IMR-90 (cell line): Measurements from ENCODE around the gene SGCE. TPM values are rescaled to one million over a fixed set of nuclear protein-coding genes. Genes with fewer than 3 reads are reported as not detected.

Source experiments
- ATAC-seq: fragments of 200-7000 bp; cut with Tn5 transposase; 2 replicates; pipeline ENCODE4 v1.9.1; 2020; ENCODE audit warnings: low read depth, mild to moderate bottlenecking, moderate library complexity
- BruUV-seq: library from RNA; stranded (reverse); fragments of 400-500 nt; replicated peaks from 2 replicates; lab custom pipeline; 2021; lab: Mats Ljungman, UMichigan
- CTCF ChIA-PET: fragments of 300-600 bp; formaldehyde crosslinking; extraction: SDS; loops from one replicate; lab custom pipeline; 2021; ENCODE audit warnings: antibody characterized with exemption; lab: Yijun Ruan, JAX
- POLR2A ChIA-PET: fragments of 300-600 bp; sonication (Branson Sonifier 250); formaldehyde crosslinking; loops from one replicate; lab custom pipeline; 2022; ENCODE audit warnings: antibody characterized with exemption; ENCODE audit not compliant: unreplicated experiment; lab: Charles Lee
- DNase-seq: peaks from one replicate; pipeline ENCODE4 v3.0.0; 2013
- H2AFZ ChIP-seq: replicated peaks from 2 replicates; pipeline ENCODE3; 2013; ENCODE audit warnings: low read length, mild to moderate bottlenecking; ENCODE audit not compliant: poor library complexity
- H2AK5ac ChIP-seq: 2 replicates; pipeline ENCODE4 v1.6.1; 2013; ENCODE audit warnings: low read depth, low read length, inconsistent platforms
- H2AK9ac ChIP-seq: replicated peaks from 2 replicates; pipeline ENCODE3; 2013; ENCODE audit warnings: mild to moderate bottlenecking, low read depth, low read length, moderate library complexity; ENCODE audit not compliant: poor library complexity
- H2BK120ac ChIP-seq: 2 replicates; pipeline ENCODE4 v1.6.1; 2013; ENCODE audit warnings: low read depth, low read length, inconsistent platforms
- H2BK15ac ChIP-seq: 3 replicates; pipeline ENCODE4 v1.6.1; 2013; ENCODE audit warnings: low read depth, low read length, inconsistent platforms
- H2BK20ac ChIP-seq: 2 replicates; pipeline ENCODE4 v1.6.1; 2013; ENCODE audit warnings: low read depth, mild to moderate bottlenecking, inconsistent platforms, low read length, moderate library complexity
- H2BK5ac ChIP-seq: 2 replicates; pipeline ENCODE4 v1.6.1; 2013; ENCODE audit warnings: mild to moderate bottlenecking, low read depth, low read length, inconsistent platforms; ENCODE audit not compliant: poor library complexity, severe bottlenecking
- H3K14ac ChIP-seq: replicated peaks from 2 replicates; pipeline ENCODE4 v1.6.1; 2013; ENCODE audit warnings: low read depth, low read length, inconsistent platforms
- H3K18ac ChIP-seq: 2 replicates; pipeline ENCODE4 v1.6.1; 2013; ENCODE audit warnings: low read depth, low read length, control low read depth
- H3K23ac ChIP-seq: 2 replicates; pipeline ENCODE4 v1.6.1; 2013; ENCODE audit warnings: low read depth, low read length, inconsistent platforms
- H3K27ac ChIP-seq: 2 replicates; pipeline ENCODE4 v1.5.1; 2013; ENCODE audit warnings: mild to moderate bottlenecking, control low read depth, low read length; ENCODE audit not compliant: insufficient read depth
- H3K27me3 ChIP-seq: 2 replicates; pipeline ENCODE4 v1.6.1; 2013; ENCODE audit warnings: low read length; ENCODE audit not compliant: control insufficient read depth, insufficient read depth
- H3K36me3 ChIP-seq: 2 replicates; pipeline ENCODE4 v1.6.1; 2013; ENCODE audit warnings: low read length, mixed read lengths; ENCODE audit not compliant: control insufficient read depth, insufficient read depth
- H3K4ac ChIP-seq: 2 replicates; pipeline ENCODE4 v1.6.1; 2013; ENCODE audit warnings: low read depth, low read length, inconsistent platforms
- H3K4me1 ChIP-seq: 2 replicates; pipeline ENCODE4 v1.6.1; 2013; ENCODE audit warnings: low read length, mixed read lengths; ENCODE audit not compliant: control insufficient read depth, insufficient read depth
- H3K4me2 ChIP-seq: 2 replicates; pipeline ENCODE4 v1.6.1; 2013; ENCODE audit warnings: low read depth, mild to moderate bottlenecking, control low read depth, low read length, moderate library complexity
- H3K4me3 ChIP-seq: 2 replicates; pipeline ENCODE4 v1.5.1; 2013; ENCODE audit warnings: low read depth, mild to moderate bottlenecking, control low read depth, low read length, moderate library complexity; ENCODE audit not compliant: insufficient read depth
- H3K56ac ChIP-seq: 2 replicates; pipeline ENCODE4 v1.6.1; 2013; ENCODE audit warnings: low read length, inconsistent platforms; ENCODE audit not compliant: insufficient read depth; ENCODE audit errors: extremely low read depth
- H3K79me1 ChIP-seq, 2 experiments: 2 replicates each; pipeline ENCODE4 v1.6.1; 2013; ENCODE audit warnings: low read length in 2 of 2, inconsistent platforms in 1 of 2, low read depth in 1 of 2
- H3K9ac ChIP-seq: 2 replicates; pipeline ENCODE4 v1.6.1; 2013; ENCODE audit warnings: low read depth, low read length, control low read depth
- H3K9me1 ChIP-seq: 2 replicates; pipeline ENCODE4 v1.6.1; 2013; ENCODE audit warnings: low read length, inconsistent platforms; ENCODE audit not compliant: insufficient read depth
- H3K9me3 ChIP-seq: 2 replicates; pipeline ENCODE4 v1.6.1; 2013; ENCODE audit warnings: low read length; ENCODE audit not compliant: control insufficient read depth, insufficient read depth
- H4K20me1 ChIP-seq: 2 replicates; pipeline ENCODE4 v1.6.1; 2013; ENCODE audit warnings: low read length, inconsistent platforms; ENCODE audit not compliant: insufficient read depth
- H4K5ac ChIP-seq: 2 replicates; pipeline ENCODE4 v1.6.1; 2013; ENCODE audit warnings: mild to moderate bottlenecking, low read depth, low read length, control low read depth
- H4K8ac ChIP-seq, 2 experiments: 2 replicates each; pipeline ENCODE4 v1.6.1; 2013; ENCODE audit warnings: low read depth in 2 of 2, low read length in 2 of 2, control low read depth in 1 of 2, inconsistent platforms in 1 of 2
- H4K91ac ChIP-seq: 2 replicates; pipeline ENCODE4 v1.6.1; 2013; ENCODE audit warnings: low read depth, low read length, inconsistent platforms; ENCODE audit not compliant: insufficient read depth
- BHLHE40 ChIP-seq: fragments of 150-350 bp; IDR thresholded peaks from 2 replicates; pipeline ENCODE4 v1.6.1; 2016; ENCODE audit warnings: mild to moderate bottlenecking, low read depth, low read length
- NFE2L2 ChIP-seq: fragments of 150-350 bp; IDR thresholded peaks from 2 replicates; pipeline ENCODE4 v1.6.1; 2016; ENCODE audit warnings: low read depth, mild to moderate bottlenecking, low read length
- WGBS, 2 experiments: methylation state at CpG; one replicate each; pipeline versions ENCODE4 v1.1.5 to v1.1.7; 2013; ENCODE audit warnings: missing lambda C conversion rate in 2 of 2; ENCODE audit not compliant: insufficient read length in 1 of 2; ENCODE audit errors: extremely low coverage in 2 of 2; 5-methylcytosine and 5-hydroxymethylcytosine counted together
- dilution Hi-C: fragments of 300-500 bp; cut with HindIII; formaldehyde crosslinking; loops from one replicate; pipeline ENCODE4 v1.14.3; 2018; ENCODE audit warnings: low sequenced_read_pairs; ENCODE audit not compliant: unreplicated experiment
- in situ Hi-C: fragments of 300-500 bp; cut with MboI; formaldehyde crosslinking; loops from 3 replicates; pipeline ENCODE4 v1.14.3; 2019; ENCODE audit warnings: low sequenced_read_pairs, inconsistent platforms, mixed read lengths
- intact Hi-C: fragments of 100-400 bp; cut with micrococcal nuclease; formaldehyde crosslinking; loops from 2 replicates; pipeline ENCODE4 v1.10.0; 2022
- polyA plus RNA-seq, 3 experiments: library from polyadenylated mRNA; depleted of rRNA; stranded (reverse); fragments of >200 nt; gene quantifications; 2 replicates each; pipeline ENCODE4 v1.2.3, GENCODE V29; 2012; ENCODE audit warnings: low replicate concordance in 1 of 3
- total RNA-seq: library from RNA; depleted of rRNA; stranded (reverse); fragments of >200 nt; gene quantifications from 2 replicates; pipeline ENCODE4 v1.2.3, GENCODE V29; 2012

Gene SGCE
- total and polyA plus RNA-seq, 2 of the 4 experiments (the other 2 are of a cell fraction), result 39.4 to 40.5 TPM

DNA sequence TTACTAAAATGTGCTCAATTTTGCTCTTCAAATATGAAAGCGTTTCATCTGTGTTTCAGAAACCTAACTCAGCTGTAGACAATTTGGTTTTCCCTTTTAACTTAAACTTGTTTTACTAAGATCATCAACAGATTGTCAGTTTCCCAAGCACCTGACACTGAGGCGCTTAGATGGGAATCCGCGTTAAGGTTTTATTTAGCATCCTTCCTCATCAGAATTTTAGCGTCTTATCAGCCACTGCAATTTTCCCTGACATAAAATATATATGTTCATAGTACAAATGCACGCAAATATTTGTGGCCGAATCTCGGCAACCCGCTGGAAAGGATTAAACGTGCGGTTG is 1.2 kb downstream of the SGCE start:
- peak; percentile 63; the same call in 1 of the 2 replicates for TF ChIP-seq BHLHE40
- no peak for TF ChIP-seq NFE2L2
- Histone ChIP-seq H2BK20ac (no peak overlapping the region), H3K4me1 (no peaks in the 10 kb centered on the region), H2BK120ac (peak overlapping the region; percentile 68; the same call in 1 of the 2 replicates), H3K18ac (no peak overlapping the region), H2AFZ (peak overlapping the region; percentile 100), H3K79me1 (peaks cover 11 to 22% of the 10 kb centered on the region in 2 experiments), H3K9me1 (peaks cover 2% of the 10 kb centered on the region; the same call in 1 of the 2 replicates), H2AK9ac (no peak overlapping the region), H3K27ac (peak overlapping the region; percentile 72; the same call in 1 of the 2 replicates), H4K91ac (peak overlapping the region; percentile 36; the same call in 1 of the 2 replicates), H3K4ac (peak overlapping the region; percentile 98; the same call in 1 of the 2 replicates), H3K14ac (peak overlapping the region; percentile 99), H4K5ac (peak overlapping the region; percentile 2; the same call in 1 of the 2 replicates), H3K9me3 (no peaks in the 10 kb centered on the region), H2AK5ac (no peak overlapping the region), H4K20me1 (peaks cover 5% of the 10 kb centered on the region; the same call in 1 of the 2 replicates), H3K4me3 (peak overlapping the region; percentile 72), H2BK15ac (no peak overlapping the region), H4K8ac (peak overlapping the region; percentile 4 to 38; a peak in 2 of 4 replicates), H3K36me3 (no peaks in the 10 kb centered on the region), H3K27me3 (no peaks in the 10 kb centered on the region), H2BK5ac (peak overlapping the region; percentile 1), H3K56ac (peak overlapping the region; percentile 84; the same call in 1 of the 2 replicates), H3K4me2 (peak overlapping the region; percentile 90), H3K23ac (peak overlapping the region; percentile 94), H3K9ac (peak overlapping the region; percentile 86)
- 20% methylated on average over 1 of the region's 11 CpGs; no CpG with 5 or more reads in 1 of the 2 experiments for WGBS, 2 experiments
- DNase-seq (no peak), ATAC-seq (no peak)
- CTCF ChIA-PET, result interaction anchor here (0.8 kb wide), 1 partner anchor 10 kb away, joined by 3 read pairs; no protein-coding TSS in a partner anchor
- POLR2A ChIA-PET, result no interaction called here
- dilution Hi-C loops (no loop called here), intact Hi-C loops (loop anchor here (2.0 to 10.0 kb wide), 3 partner anchors 140 to 367 kb away; no protein-coding TSS in a partner anchor), in situ Hi-C loops (loop anchor here (10.0 kb wide), 1 partner anchor 370 kb away; no protein-coding TSS in a partner anchor)
- BruUV-seq, result no TSS peak
